Fibroblast of pulmonary artery (primary cell): ENCODE results near the gene RAPGEF1.
A peak's percentile ranks its signal among the peaks of the same experiment; 100 is the strongest.

Experiments
- DNase-seq: peaks from one replicate; pipeline ENCODE4 v3.0.0-alpha.2; 2010; ENCODE audit warnings: low read depth
- H3K4me3 ChIP-seq: replicated peaks from 2 replicates; pipeline ENCODE4 v1.5.1; 2011; ENCODE audit warnings: low read depth, mild to moderate bottlenecking, control low read depth, low read length, moderate library complexity
- CTCF ChIP-seq: IDR thresholded peaks from 2 replicates; pipeline ENCODE4 v1.5.1; 2011; ENCODE audit warnings: mild to moderate bottlenecking, control low read depth, low read length, inconsistent platforms; ENCODE audit errors: missing control alignments

The RAPGEF1 gene

DNA sequence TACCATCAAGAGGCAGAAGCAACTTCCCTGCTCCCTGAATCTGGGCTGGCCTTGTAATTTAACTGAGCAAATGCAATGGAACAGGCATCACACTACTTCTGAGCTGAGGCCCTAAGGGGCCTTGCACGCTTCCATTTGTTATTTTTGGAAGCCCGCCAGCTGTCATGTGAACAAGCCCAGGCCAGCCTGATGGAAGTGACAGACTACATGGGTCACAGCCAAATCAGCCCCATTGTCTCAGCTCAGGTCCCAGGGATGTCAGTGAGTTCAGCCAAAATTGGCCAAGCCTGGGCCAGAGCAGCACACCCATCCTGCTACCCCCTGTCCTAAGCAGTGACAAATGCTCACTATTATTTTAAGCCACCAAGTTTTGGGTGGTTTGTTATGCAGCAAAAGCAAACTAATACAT lies 121.8 kb downstream of the RAPGEF1 start:
- DNase-seq: peak; percentile 55
- TF ChIP-seq CTCF: no peak
- no peak overlapping the region for H3K4me3 ChIP-seq

- H3K4me3 ChIP-seq: no peak overlapping the region
- no peak for TF ChIP-seq CTCF
- DNase-seq: no peak
Measured at GRCh38 chr9:131617611-131618010, 122.3 kb downstream of the RAPGEF1 start.

GRCh38 chr9:131616983-131617604 lies 122.8 kb downstream of the RAPGEF1 start:
- DNase-seq: peak; percentile 53
- no peak for TF ChIP-seq CTCF
- no peak overlapping the region for H3K4me3 ChIP-seq

DNA sequence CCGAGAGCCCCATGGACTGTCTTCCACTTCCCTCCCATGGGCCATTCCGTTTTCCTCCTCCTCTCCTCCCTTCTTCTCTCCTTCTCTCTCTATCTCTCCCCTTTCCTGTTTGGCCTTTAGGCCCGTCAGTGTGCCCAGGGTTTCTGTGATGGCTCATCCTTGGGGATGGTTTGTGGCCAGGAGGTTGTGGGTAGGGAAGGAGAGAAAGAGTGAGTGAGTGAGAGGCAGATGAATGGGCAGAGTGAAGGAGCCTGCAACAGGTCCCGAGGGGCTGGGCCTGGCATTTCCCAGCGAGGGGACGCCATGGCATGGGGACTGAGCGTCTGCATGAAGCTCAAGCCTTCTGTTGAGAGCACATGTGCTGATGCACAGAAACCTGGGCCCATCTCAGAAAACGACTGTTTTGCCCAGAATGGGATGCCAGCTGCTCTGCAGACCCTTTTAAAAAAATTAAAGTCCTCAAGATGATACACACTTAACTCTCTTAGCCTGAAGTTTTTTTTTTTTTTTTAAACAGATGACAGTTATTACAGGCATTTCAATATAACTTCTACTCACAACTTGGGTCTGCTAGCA lies 125.4 kb downstream of the RAPGEF1 start:
- DNase-seq: no peak
- TF ChIP-seq CTCF: no peak

DNA sequence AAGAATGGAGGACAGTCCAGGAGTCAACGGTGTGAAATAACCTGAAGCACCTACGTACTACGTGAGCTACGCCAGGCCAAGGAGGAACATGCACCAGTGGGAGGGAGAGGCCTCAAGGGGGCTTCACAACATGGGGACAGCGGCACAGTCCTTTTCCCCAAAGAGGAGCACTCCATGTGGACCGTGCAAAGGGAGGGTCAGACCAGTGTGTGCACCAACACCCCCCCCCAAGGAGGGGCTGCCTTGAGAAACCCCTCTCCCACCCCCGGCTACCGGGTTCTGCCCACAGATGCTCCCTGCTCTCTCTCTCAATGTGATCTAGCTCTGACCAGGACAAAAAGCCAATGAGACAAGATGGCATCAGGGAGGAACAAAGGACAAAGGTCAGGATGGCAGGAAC lies 126.0 kb downstream of the RAPGEF1 start:
- TF ChIP-seq CTCF: no peak
- DNase-seq: no peak
- H3K4me3 ChIP-seq: no peak overlapping the region

More for the DNA sequence above, 125.4 kb downstream of the RAPGEF1 start:
- no peak overlapping the region for H3K4me3 ChIP-seq

- DNase-seq: no peak
- TF ChIP-seq CTCF: no peak
- no peak overlapping the region for H3K4me3 ChIP-seq
Measured at GRCh38 chr9:131612851-131613250, 127.0 kb downstream of the RAPGEF1 start.
